NCI-H446 (cell line): ENCODE results near the gene GLYR1.

ENCODE experiments used
- DNase-seq, 2 experiments: peaks; one replicate each; lab custom pipeline; 2025; lab: John Stamatoyannopoulos, UW

Gene GLYR1

GRCh38 chr16:4850211-4850610, 3.1 kb upstream of the GLYR1 start:
- no peak for DNase-seq

GRCh38 chr16:4847774-4848587, 893 bp upstream of the GLYR1 start:
- peak in 1 of 2 experiments; percentile 51 for DNase-seq

- no peak for DNase-seq
Observed at GRCh38 chr16:4846503-4846900, 586 bp downstream of the GLYR1 start.

GRCh38 chr16:4840984-4841383, 6.1 kb downstream of the GLYR1 start:
- no peak for DNase-seq

- DNase-seq, result no peak
Observed at GRCh38 chr16:4839942-4840341, 7.1 kb downstream of the GLYR1 start.

- DNase-seq, result no peak
Observed at GRCh38 chr16:4837733-4838501, 9.2 kb downstream of the GLYR1 start.

- DNase-seq, result no peak
Observed at GRCh38 chr16:4836727-4837126, 10.4 kb downstream of the GLYR1 start.

- DNase-seq, result no peak
Observed at GRCh38 chr16:4833584-4833983, 13.5 kb downstream of the GLYR1 start.

GRCh38 chr16:4832698-4833343, 14.3 kb downstream of the GLYR1 start:
- DNase-seq, result no peak

GRCh38 chr16:4831616-4832015, 15.5 kb downstream of the GLYR1 start:
- DNase-seq, result no peak

GRCh38 chr16:4830408-4830807, 16.7 kb downstream of the GLYR1 start:
- no peak for DNase-seq

GRCh38 chr16:4828567-4829321, 18.3 kb downstream of the GLYR1 start:
- DNase-seq, result no peak

- no peak for DNase-seq
Observed at GRCh38 chr16:4826980-4827379, 20.1 kb downstream of the GLYR1 start.

GRCh38 chr16:4826526-4826925, 20.6 kb downstream of the GLYR1 start:
- no peak for DNase-seq

- no peak for DNase-seq
Observed at GRCh38 chr16:4825196-4825595, 21.9 kb downstream of the GLYR1 start.

GRCh38 chr16:4820652-4821051, 26.4 kb downstream of the GLYR1 start:
- DNase-seq, result no peak

GRCh38 chr16:4814542-4815173, 32.4 kb downstream of the GLYR1 start:
- DNase-seq, result no peak

- DNase-seq, result no peak
Observed at GRCh38 chr16:4814046-4814445, 33.0 kb downstream of the GLYR1 start.

GRCh38 chr16:4813251-4814003, 33.7 kb downstream of the GLYR1 start:
- no peak for DNase-seq

- no peak for DNase-seq
Observed at GRCh38 chr16:4811773-4812172, 35.3 kb downstream of the GLYR1 start.

- no peak for DNase-seq
Observed at GRCh38 chr16:4811242-4811641, 35.8 kb downstream of the GLYR1 start.
